Panc1 (cell line): Measurements from ENCODE around the gene FRMD5.

Source experiments
- CTCF ChIP-seq: fragments of 450-650 bp; IDR thresholded peaks from 2 replicates; pipeline ENCODE4 v1.5.1; 2017; ENCODE audit warnings: mild to moderate bottlenecking
- POLR2AphosphoS5 ChIP-seq: IDR thresholded peaks from 2 replicates; pipeline ENCODE4 v1.6.1; 2012; ENCODE audit warnings: mild to moderate bottlenecking, low read depth, low read length, moderate library complexity
- REST ChIP-seq, 2 experiments: IDR thresholded peaks; 2 replicates each; pipeline ENCODE4 v1.6.1; 2011 to 2012; ENCODE audit warnings: low read depth in 2 of 2, control low read depth in 1 of 2, low read length in 1 of 2, mild to moderate bottlenecking in 1 of 2, moderate library complexity in 1 of 2; ENCODE audit not compliant: insufficient read depth in 1 of 2
- TCF7L2 ChIP-seq: IDR thresholded peaks from 2 replicates; pipeline ENCODE4 v1.6.1; 2011; ENCODE audit warnings: mild to moderate bottlenecking, low read depth, low read length, inconsistent platforms

- TF ChIP-seq CTCF (no peak), POLR2AphosphoS5 (no peak), REST (IDR thresholded peaks at IDR 0.05; ENCODE audit: insufficient read depth in 1 of 2, low read depth in 2 of 2, low read length in 1 of 2) (no peak), TCF7L2 (no peak)
Measured at GRCh38 chr15:43868406-43868805, 326.7 kb downstream of the FRMD5 start.
